ENCODE results near the gene SLC22A7. TPM values are rescaled to one million over a fixed set of nuclear protein-coding genes. Genes with fewer than 3 reads are reported as not detected.

SLC22A7 gene
- polyA plus RNA-seq, 1 donor from 2014 or later = 2.3 TPM

DNA sequence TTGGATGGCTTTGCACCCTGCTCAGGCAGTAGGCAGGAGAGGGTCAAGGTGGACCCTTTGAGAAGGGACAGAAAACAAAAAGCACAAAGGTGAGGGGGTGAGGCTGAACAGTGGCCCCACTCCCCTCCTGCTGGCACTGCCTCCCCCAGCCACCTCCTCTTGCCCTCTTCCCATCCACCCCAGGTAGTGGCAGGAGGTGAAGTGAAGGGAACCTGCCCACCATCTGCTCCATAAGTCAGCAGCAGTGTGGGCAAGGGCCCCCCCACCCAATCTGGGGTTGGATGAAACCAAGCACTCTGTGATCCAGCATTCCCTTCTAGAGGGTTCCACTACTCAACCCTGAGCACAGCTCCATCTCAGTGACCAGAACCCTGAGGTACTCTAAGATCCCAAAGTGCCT lies 26.1 kb upstream of the SLC22A7 start (continued):
- TF ChIP-seq EP300 (conservative IDR thresholded peaks at IDR 0.05; ENCODE audit: poor library complexity, severe bottlenecking) (no peak), SMC3 (conservative IDR thresholded peaks at IDR 0.05; ENCODE audit: poor library complexity) (no peak), TAF1 (IDR thresholded peaks at IDR 0.05; ENCODE audit: low read depth) (no peak), MXI1 (conservative IDR thresholded peaks at IDR 0.05; ENCODE audit: poor library complexity, severe bottlenecking) (no peak)

DNA sequence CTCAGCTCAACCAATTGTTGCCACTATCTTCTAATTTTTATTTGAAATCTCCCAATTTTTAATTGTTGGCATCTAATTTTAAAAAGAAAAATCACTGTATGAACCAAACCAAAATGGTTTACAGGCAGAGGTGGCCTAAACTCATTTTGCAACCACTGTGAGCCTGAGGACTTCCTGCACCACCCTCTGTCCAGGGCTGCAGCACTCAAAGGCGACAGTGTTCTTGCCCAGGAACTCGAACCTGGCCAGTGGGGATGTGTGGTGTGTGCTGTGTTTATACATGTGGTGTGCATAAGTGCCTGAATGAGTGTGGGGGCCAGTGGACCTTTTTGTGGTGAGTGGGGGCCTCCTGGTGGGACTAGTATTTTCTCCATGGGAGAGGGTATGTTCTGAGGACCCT lies 24.4 kb upstream of the SLC22A7 start:
- no peaks in the 10 kb centered on the region for H3F3A ChIP-seq (ENCODE audit: insufficient read depth, low read length, poor library complexity, severe bottlenecking)
- peaks cover 5% of the 10 kb centered on the region for H4K20me1 ChIP-seq (ENCODE audit: insufficient read depth)
- no peak overlapping the region for H2AFZ ChIP-seq (ENCODE audit: low read depth, low read length)
- no peaks in the 10 kb centered on the region for H3K79me2 ChIP-seq (replicated peaks; ENCODE audit: insufficient read depth, low read length)
- no peak overlapping the region for H3K9ac ChIP-seq (ENCODE audit: low read length)
- no peaks in the 10 kb centered on the region for H3K9me2 ChIP-seq (ENCODE audit: insufficient read depth, low read length)
- H3K27me3 ChIP-seq (ENCODE audit: insufficient read depth, low read depth, low read length) = peaks cover 21% of the 10 kb centered on the region
- H3K27ac ChIP-seq (ENCODE audit: low read length) = no peak overlapping the region
- no peaks in the 10 kb centered on the region for H3K36me3 ChIP-seq (ENCODE audit: insufficient read depth, low read length)
- no peak for TF ChIP-seq RAD21 (conservative IDR thresholded peaks at IDR 0.05)
- no peak for TF ChIP-seq EP300 (conservative IDR thresholded peaks at IDR 0.05; ENCODE audit: poor library complexity, severe bottlenecking)
- H3K4me3 ChIP-seq (ENCODE audit: low read length) = no peak overlapping the region
- no peak overlapping the region for H3K4me2 ChIP-seq (ENCODE audit: low read length)
- H3K9me3 ChIP-seq (ENCODE audit: low read length) = no peaks in the 10 kb centered on the region

DNA sequence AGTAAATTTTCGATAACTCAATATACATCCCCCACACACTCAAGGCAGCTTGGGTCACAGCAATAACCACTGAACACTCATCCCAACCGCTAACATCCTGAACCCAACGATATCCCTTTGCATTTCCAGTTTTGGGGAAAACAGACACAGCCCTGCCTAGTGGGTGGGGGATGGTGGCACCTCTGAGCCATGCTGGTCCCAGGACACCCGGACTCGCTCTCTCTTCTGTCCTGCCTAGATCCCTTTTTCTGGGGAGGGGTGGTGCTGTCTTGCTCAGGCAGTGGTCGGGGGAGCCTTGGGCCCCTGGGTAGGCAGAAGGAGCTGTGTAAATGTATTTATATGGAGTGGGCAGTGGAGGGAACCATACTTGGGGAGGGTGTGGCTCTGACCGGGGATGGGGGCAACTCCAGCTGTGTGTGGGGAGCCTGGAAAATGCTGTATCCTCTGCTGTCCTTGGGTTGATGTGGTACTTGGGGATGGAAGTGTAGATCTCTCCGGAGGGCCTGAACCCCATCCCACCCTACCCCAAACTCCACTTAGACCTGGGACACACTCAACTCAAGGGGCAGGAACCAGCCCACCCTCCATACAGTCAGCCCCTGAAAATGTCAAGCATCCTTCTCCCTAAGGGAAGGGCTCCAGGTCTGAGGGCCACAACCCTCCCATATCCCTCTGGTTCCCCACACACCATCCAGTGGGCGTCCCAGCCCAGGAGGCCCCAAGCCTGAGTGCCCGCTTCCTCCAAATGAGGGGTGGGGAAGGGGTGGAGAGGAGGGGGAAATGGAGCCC lies 23.7 kb upstream of the SLC22A7 start:
- no peaks in the 10 kb centered on the region for H3K9me2 ChIP-seq (ENCODE audit: insufficient read depth, low read length)
- H3K9me3 ChIP-seq (ENCODE audit: low read length) = no peaks in the 10 kb centered on the region
- no peaks in the 10 kb centered on the region for H3K79me2 ChIP-seq (replicated peaks; ENCODE audit: insufficient read depth, low read length)
- no peak overlapping the region for H2AFZ ChIP-seq (ENCODE audit: low read depth, low read length)
- H3K4me2 ChIP-seq (ENCODE audit: low read length) = no peak overlapping the region
- peaks cover 21% of the 10 kb centered on the region for H3K27me3 ChIP-seq (ENCODE audit: insufficient read depth, low read depth, low read length)
- H3F3A ChIP-seq (ENCODE audit: insufficient read depth, low read length, poor library complexity, severe bottlenecking) = no peaks in the 10 kb centered on the region
- H3K4me3 ChIP-seq (ENCODE audit: low read length) = no peak overlapping the region
- H3K9ac ChIP-seq (ENCODE audit: low read length) = no peak overlapping the region
- H3K36me3 ChIP-seq (ENCODE audit: insufficient read depth, low read length) = no peaks in the 10 kb centered on the region
- no peaks in the 10 kb centered on the region for H4K20me1 ChIP-seq (ENCODE audit: insufficient read depth)
- TF ChIP-seq EP300 (conservative IDR thresholded peaks at IDR 0.05; ENCODE audit: poor library complexity, severe bottlenecking) (no peak), EZH2 (IDR thresholded peaks at IDR 0.05; ENCODE audit: borderline replicate concordance, insufficient read depth, low read length, poor library complexity, severe bottlenecking) (no peak), TAF1 (IDR thresholded peaks at IDR 0.05; ENCODE audit: low read depth) (no peak), RAD21 (conservative IDR thresholded peaks at IDR 0.05) (no peak)
- TF ChIP-seq, protein P1, sequence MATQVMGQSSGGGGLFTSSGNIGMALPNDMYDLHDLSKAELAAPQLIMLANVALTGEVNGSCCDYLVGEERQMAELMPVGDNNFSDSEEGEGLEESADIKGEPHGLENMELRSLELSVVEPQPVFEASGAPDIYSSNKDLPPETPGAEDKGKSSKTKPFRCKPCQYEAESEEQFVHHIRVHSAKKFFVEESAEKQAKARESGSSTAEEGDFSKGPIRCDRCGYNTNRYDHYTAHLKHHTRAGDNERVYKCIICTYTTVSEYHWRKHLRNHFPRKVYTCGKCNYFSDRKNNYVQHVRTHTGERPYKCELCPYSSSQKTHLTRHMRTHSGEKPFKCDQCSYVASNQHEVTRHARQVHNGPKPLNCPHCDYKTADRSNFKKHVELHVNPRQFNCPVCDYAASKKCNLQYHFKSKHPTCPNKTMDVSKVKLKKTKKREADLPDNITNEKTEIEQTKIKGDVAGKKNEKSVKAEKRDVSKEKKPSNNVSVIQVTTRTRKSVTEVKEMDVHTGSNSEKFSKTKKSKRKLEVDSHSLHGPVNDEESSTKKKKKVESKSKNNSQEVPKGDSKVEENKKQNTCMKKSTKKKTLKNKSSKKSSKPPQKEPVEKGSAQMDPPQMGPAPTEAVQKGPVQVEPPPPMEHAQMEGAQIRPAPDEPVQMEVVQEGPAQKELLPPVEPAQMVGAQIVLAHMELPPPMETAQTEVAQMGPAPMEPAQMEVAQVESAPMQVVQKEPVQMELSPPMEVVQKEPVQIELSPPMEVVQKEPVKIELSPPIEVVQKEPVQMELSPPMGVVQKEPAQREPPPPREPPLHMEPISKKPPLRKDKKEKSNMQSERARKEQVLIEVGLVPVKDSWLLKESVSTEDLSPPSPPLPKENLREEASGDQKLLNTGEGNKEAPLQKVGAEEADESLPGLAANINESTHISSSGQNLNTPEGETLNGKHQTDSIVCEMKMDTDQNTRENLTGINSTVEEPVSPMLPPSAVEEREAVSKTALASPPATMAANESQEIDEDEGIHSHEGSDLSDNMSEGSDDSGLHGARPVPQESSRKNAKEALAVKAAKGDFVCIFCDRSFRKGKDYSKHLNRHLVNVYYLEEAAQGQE (IDR thresholded peaks at IDR 0.05; ENCODE audit: borderline replicate concordance) = no peak
- no peak overlapping the region for H3K27ac ChIP-seq (ENCODE audit: low read length)

Measured in neural cell (in vitro differentiated cells).